WI38 (cell line): ENCODE data around the gene LMBRD2.

ENCODE experiments used
- H3K4me3 ChIP-seq: 2 replicates; pipeline ENCODE4 v1.5.1; 2011; ENCODE audit warnings: low read depth, mild to moderate bottlenecking, control low read depth, low read length
- TF ChIP-seq, protein P1 (sequence below): IDR thresholded peaks from 2 replicates; pipeline ENCODE4 v1.5.1; 2012; ENCODE audit warnings: low read depth, mild to moderate bottlenecking, control low read depth, low read length

Gene LMBRD2

DNA sequence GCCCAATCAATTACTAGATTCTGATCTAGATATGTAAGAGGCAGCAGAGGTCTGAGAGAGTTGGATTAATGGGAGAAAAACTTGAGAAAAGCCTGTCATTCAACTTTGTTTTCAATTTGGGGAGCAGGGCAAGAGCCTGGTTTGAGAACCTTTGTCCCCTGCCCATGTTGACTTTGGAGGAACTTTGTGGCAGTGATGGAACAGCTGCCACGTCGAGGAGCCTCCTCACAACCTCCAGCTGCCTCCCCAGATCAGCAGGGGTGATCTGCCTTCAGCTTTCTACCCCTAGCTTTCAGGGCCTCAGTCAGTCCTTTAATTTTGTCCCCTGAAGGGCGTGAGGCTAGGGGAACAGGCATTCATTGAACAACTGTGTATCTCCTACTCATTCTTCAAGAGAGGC is 8.9 kb upstream of the LMBRD2 start:
- H3K4me3 ChIP-seq = no peak overlapping the region
- TF ChIP-seq, protein P1, sequence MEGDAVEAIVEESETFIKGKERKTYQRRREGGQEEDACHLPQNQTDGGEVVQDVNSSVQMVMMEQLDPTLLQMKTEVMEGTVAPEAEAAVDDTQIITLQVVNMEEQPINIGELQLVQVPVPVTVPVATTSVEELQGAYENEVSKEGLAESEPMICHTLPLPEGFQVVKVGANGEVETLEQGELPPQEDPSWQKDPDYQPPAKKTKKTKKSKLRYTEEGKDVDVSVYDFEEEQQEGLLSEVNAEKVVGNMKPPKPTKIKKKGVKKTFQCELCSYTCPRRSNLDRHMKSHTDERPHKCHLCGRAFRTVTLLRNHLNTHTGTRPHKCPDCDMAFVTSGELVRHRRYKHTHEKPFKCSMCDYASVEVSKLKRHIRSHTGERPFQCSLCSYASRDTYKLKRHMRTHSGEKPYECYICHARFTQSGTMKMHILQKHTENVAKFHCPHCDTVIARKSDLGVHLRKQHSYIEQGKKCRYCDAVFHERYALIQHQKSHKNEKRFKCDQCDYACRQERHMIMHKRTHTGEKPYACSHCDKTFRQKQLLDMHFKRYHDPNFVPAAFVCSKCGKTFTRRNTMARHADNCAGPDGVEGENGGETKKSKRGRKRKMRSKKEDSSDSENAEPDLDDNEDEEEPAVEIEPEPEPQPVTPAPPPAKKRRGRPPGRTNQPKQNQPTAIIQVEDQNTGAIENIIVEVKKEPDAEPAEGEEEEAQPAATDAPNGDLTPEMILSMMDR = no peak

DNA sequence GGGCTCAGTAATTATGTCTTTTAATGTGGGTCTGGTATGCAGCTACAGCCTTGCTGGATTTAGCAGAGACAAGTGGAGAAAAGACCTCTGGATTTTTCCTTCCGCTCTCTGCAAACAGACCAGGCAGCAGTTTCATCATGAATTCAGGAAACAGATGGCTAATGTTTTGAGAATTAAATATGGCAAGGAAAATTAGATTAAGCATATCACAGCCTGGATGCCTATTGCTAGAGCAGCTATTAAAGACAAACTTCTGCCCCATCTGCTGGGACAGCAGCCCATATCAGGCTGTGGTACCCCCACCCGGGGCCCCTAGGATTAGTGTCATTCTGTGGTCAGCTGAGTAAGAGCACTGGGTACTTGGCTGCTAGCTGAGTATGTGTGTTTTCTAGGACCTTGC is 6.5 kb upstream of the LMBRD2 start:
- TF ChIP-seq, protein P1 = no peak
- H3K4me3 ChIP-seq = no peak overlapping the region

- TF ChIP-seq, protein P1 = no peak
- no peak overlapping the region for H3K4me3 ChIP-seq
Measured at GRCh38 chr5:36156619-36157018, 4.9 kb upstream of the LMBRD2 start.

GRCh38 chr5:36156121-36156601 is 4.5 kb upstream of the LMBRD2 start:
- no peak overlapping the region for H3K4me3 ChIP-seq
- TF ChIP-seq, protein P1 = no peak

DNA sequence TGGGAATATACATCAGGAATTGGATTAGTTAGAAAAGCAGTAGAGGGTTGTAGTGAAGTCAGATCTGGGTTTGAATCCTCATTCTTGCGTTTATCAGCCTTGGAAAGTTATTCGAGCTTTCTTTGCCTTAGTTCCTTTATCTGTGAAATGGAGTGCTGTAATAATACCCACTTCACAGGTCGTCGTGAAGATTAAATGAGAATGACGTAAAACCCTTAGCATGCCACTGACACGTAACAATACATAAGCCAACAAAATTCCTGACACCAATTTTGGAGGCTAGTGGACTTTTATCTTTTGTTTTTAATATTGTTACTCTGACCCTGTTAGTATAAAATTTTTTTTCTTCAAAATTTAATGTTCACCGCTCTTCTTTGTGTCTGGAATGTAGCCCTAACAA is 3.6 kb upstream of the LMBRD2 start:
- TF ChIP-seq, protein P1 = no peak

GRCh38 chr5:36153726-36154125 is 2.0 kb upstream of the LMBRD2 start:
- TF ChIP-seq, protein P1 = no peak
- peak overlapping the region; percentile 69; the same call in 1 of the 2 replicates for H3K4me3 ChIP-seq

More for the DNA sequence above, 3.6 kb upstream of the LMBRD2 start:
- no peak overlapping the region for H3K4me3 ChIP-seq

DNA sequence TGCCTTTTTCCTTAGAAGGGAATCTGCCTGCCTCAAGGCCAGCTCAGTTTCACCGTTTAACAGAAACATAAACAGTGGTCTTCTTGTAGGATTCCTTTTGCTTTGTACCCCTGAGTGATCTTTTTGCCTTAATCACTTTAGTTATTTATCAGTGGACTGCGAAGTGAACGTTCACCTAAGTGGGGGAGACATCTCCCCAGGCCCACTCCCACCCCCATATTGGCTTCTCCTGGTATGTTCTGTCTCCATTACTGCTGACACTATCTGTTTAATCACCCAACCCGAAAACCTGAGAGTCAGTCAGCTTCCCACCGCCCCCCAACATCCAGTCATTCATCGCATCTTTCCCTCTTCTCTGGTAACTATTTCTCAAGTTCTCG is 1.6 kb upstream of the LMBRD2 start:
- TF ChIP-seq, protein P1 = no peak
- H3K4me3 ChIP-seq = peak overlapping the region; percentile 69
